IPS DF 4.7 (cell line): Measurements from ENCODE around the gene PPIP5K2.

Experiments used
- DNase-seq: peaks from one replicate; pipeline ENCODE4 v3.0.0-alpha.2; 2013; ENCODE audit warnings: low spot score; ENCODE audit errors: extremely low read depth

Gene PPIP5K2

DNA sequence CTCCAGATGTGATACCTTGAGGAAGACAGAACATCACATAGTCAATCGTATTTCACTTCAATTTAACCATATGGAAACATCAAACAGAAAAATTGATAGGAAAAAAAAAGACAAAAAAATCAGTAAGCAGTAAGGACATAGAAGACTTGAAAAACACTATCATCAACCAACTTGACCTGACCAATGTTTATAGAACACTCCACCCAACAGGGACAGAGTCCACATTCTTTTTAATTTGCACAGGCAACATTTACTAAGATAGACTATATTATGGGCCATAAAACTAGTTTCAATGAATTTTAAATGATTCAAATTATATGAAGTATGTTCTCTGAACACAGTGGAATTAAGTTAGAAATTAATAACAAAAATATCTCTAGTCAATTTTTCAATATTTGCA, 117.7 kb downstream of the PPIP5K2 start:
- no peak for DNase-seq

DNA sequence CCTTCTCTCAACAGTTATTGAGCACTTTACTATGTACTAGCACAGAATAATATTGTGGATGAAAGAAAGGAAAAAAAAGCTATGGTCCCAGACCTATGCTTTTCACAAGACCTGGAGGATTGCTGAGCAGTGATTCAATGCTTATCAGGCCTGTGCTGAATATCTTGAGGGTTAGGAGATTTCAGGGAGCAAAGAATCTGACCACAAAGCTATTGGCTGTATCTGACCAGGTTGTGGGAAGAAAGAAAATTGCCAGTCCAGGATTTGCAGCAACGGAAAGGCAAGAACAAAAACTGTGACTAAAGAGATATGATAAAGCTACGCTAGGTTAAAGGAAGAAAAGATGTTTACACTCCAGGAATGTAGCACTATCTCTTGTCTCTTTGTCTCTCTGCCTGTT, 123.6 kb downstream of the PPIP5K2 start:
- DNase-seq = no peak

DNA sequence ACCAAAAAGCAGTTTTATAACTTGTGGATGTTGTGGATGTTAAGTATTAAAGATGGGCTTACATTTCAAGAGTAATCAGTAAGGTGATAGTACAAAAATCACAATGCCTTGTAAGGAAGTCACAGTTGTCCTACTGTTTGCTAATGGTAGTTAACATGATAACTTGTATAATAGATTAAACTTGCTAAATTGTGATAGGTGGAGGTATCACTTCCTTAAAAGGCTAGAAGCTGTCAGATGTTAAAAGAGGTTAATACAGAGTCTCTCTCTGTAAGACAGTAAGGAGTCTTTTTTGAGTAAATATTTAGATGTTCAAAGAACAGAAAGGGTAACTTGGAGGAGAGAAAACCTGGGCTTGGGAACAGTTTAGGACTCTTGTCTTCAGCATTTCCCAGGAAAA, 124.3 kb downstream of the PPIP5K2 start:
- no peak for DNase-seq

GRCh38 chr5:103245761-103246160, 125.7 kb downstream of the PPIP5K2 start:
- DNase-seq = no peak

- DNase-seq = no peak
These were observed 127.0 kb downstream of the PPIP5K2 start for GRCh38 chr5:103247118-103247517.

GRCh38 chr5:103249068-103249467, 129.0 kb downstream of the PPIP5K2 start:
- no peak for DNase-seq

GRCh38 chr5:103254921-103255320, 134.8 kb downstream of the PPIP5K2 start:
- DNase-seq = no peak

DNA sequence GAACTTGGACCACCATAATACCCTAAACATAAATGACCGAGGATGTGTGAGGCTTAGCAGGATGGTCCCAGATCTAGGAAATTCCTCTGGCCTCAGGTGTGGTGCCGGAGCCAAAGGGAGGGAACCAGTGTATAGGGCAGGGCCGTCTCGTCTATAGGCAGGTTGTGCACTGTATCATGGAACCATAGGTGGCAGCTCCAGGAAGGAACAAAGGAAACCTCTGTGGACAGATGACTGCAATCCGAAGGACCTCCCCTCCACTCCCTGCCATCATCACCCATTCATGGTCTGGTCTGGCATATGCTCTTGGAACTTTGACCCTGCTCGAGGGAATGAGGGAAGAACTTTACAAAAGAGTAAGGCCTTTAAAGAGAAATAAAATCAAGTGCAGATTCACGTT, 135.6 kb downstream of the PPIP5K2 start:
- no peak for DNase-seq

GRCh38 chr5:103256178-103256577, 136.1 kb downstream of the PPIP5K2 start:
- no peak for DNase-seq

GRCh38 chr5:103258368-103258956, 138.4 kb downstream of the PPIP5K2 start, which contains the start of gene MACIR:
Gene MACIR, plus strand, starts transcription at chr5:103258763. Its CDS starts 17,157 bp downstream, at chr5:103275920.
- DNase-seq = peak; percentile 90

DNA sequence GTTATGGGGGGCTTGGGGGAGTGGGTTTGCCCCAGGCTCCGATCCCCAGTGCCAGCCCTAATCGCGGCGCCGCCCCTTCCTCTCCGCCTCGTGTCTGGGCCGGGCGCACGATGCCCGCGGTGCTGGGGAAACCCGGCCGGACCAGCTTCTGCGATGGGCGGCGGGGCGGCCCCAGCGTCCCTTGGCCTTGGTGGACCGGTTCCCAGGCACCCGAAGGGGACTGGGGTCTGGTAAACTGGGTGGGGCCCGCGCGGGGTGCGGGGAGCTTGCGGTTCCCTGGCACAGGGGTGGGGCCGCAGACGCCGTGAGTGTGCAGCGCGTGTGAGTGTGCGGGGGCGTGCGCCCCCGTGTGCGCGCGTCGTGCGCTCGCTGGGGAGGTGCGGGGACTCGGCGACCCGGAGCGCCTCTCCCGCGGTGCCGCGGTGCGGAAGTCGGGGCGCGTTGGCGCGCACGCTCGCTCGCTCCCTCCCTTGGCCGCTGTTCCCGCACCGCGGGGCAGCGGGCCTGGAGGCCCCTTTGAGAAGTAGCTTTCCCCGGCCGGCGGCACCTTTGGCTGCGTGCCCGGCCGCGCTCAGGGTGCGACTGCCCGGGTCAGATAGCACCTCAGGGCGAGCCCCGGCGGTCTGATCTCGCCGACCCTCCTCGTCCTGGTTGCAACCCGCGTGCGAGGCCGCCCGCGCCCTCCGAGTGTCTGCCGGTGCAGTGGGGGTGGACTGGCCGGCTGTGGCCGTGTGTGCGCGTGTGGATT, 139.0 kb downstream of the PPIP5K2 start:
- no peak for DNase-seq

DNA sequence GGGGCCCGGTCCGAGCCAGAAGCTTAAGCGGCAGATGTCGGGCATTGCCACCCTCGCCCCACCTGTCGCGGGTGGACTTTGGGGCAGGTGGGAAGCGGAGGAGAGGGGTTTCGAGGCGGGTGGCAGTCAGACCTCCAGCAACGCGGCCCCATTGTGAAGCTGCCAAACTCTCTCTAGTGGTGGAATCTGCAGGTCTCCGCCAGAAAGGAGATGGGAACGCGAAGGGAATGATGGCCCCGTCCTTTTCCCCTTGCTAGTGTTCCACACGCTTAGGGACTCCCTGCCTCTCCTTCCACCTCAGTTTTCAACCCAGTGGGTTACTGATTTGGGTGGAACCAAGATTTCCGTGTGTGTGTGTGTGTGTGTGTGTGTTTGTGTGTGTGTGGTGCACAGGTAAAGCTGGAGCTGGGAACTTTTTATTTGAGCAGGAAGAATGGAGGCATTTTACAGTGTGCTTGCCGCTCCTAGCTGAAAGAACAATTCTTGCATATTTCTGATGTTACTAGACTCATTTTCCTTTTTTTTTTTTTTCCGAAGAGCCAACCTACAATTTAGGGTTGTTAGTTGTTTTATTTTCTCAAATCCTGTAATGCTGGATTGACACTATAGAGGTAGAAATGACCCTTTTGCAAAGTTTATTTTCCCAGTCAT, 139.7 kb downstream of the PPIP5K2 start:
- no peak for DNase-seq

- DNase-seq = no peak
These were observed 140.8 kb downstream of the PPIP5K2 start for GRCh38 chr5:103260951-103261350.
